DOHH2 (cell line): Measurements from ENCODE around the gene AXDND1.

Source experiments
- CTCF ChIP-seq: fragments of 200-600 bp; sonication (generic); IDR thresholded peaks from one replicate; pipeline ENCODE4 v1.5.1; 2014; ENCODE audit warnings: antibody characterized with exemption, mild to moderate bottlenecking, low read depth, low read length; ENCODE audit not compliant: poor library complexity, severe bottlenecking
- EZH2phosphoT487 ChIP-seq: fragments of 200-600 bp; sonication (generic); IDR thresholded peaks from 2 replicates; pipeline ENCODE4 v1.6.1; 2017; ENCODE audit warnings: borderline replicate concordance, mild to moderate bottlenecking, antibody characterized with exemption, low read length, moderate library complexity, mixed read lengths

DNA sequence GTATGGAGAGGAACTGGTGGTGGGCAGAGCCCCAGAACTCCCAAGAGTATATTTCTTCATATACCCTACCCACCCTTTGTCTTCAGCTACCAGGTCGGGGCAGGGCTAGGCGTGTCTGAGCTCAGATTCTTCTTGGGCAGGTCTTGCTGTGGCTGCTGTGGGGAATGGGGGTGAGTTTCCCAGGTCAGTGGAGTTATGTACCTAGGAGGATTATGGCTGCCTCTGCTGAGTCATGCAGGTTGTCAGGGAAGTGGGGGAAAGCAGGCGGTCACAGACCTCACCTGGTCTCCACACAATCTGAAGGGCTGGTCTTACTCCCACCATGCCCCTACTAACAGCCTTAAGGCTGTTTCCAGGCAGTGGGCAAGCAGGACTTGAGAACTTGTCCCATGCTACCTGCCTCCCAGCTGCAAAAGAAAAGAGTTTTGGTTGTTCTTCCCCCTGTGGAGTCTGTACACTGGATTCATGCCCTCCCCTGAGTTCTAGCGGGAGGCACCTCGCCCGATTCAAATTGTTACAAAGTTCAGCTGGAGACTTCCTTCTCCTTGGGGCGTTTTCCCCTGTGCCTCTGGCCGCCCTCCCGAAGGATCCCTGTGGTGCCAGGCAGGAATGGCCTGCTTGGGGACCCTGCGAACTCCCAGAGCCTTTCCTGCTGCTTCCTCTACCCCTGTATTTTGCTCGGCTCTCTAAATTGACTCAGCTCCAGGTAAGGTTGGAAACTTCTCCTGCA, 151.4 kb downstream of the AXDND1 start:
- no peak for TF ChIP-seq CTCF
- TF ChIP-seq EZH2phosphoT487, result no peak
